ENCODE data around the gene PLXNA4.

PLXNA4 gene

DNA sequence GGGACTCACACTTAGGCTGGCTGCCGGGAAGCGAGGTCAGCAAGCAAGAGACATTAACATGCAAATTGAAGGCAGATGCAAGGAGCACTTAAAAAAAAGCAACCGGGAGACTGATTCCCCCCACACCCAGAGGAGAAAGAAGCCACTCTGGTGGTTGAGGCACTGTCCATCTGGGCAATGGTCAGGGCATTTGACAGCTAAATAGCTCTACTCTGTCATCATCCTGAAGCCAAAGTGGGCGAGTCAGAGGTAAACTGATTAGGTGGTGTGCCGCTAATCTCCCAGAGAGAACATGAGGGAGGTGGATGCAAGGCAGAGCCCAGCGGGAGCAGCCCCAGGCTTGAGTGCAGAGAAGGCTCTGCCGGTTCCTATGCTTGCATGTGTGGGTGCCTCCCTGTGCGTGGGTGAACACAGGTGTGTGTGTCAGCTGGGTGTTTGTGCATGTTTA lies 100.6 kb downstream of the PLXNA4 start:
- no peak for DNase-seq (ENCODE audit: low read depth, low spot score)
- H3K4me3 ChIP-seq (ENCODE audit: low read depth, low read length), result no peak overlapping the region
- in situ Hi-C loops (cut with HindIII; ENCODE audit: low sequenced_read_pairs), result no loop called here
- no peak for TF ChIP-seq CTCF (IDR thresholded peaks at IDR 0.05; ENCODE audit: low read depth, low read length)

- DNase-seq (ENCODE audit: low read depth, low spot score), result no peak
- H3K4me3 ChIP-seq (ENCODE audit: low read depth, low read length), result no peak overlapping the region
- in situ Hi-C loops (cut with HindIII; ENCODE audit: low sequenced_read_pairs), result no loop called here
- TF ChIP-seq CTCF (IDR thresholded peaks at IDR 0.05; ENCODE audit: low read depth, low read length), result no peak
Observed at GRCh38 chr7:132475037-132475668, 101.1 kb downstream of the PLXNA4 start.

GRCh38 chr7:132472463-132473120 lies 103.7 kb downstream of the PLXNA4 start:
- peak; percentile 40 for DNase-seq (ENCODE audit: low read depth, low spot score)
- no peak for TF ChIP-seq CTCF (IDR thresholded peaks at IDR 0.05; ENCODE audit: low read depth, low read length)
- no peak overlapping the region for H3K4me3 ChIP-seq (ENCODE audit: low read depth, low read length)
- in situ Hi-C loops (cut with HindIII; ENCODE audit: low sequenced_read_pairs), result no loop called here

DNA sequence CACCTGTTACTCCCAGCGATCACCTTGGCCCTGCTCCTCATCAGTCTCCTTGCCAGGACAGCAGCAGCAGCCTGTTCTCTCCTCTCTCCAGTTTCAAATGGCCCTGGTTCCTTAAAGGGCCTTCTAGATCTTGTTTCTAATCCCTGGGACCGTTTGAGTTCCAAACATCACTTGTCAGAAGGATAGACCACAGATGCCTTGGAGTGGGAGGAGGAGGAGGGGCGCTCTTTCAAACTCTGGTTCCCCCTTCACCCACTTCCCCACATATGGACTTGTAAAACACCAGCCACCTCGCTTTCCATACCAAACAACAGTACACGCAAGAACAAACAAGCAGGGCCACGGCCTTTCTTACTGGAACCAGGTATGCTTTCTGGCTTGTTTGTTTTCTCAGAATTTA lies 104.8 kb downstream of the PLXNA4 start:
- in situ Hi-C loops (cut with HindIII; ENCODE audit: low sequenced_read_pairs), result no loop called here
- TF ChIP-seq CTCF (IDR thresholded peaks at IDR 0.05; ENCODE audit: low read depth, low read length), result no peak
- no peak for DNase-seq (ENCODE audit: low read depth, low spot score)
- no peak overlapping the region for H3K4me3 ChIP-seq (ENCODE audit: low read depth, low read length)

DNA sequence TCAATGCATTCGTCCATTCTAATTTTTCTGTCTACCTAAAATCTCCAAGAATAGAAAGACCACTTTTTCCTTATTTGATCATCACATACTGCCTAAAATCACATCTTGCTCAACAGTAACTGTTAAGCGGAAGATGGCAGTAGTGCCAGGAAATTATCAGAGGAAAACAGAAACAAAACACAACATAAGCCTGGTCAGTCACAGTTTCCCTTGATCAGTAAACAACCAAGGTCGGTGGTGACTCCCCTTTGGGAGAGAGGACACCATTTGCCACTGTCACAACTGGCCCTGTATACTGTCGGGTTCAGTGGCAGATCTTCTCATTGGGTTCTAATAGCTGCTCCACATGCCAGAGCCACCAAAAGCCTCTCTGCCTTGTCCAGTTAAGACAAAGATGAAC lies 106.6 kb downstream of the PLXNA4 start:
- TF ChIP-seq CTCF (IDR thresholded peaks at IDR 0.05; ENCODE audit: low read depth, low read length), result no peak
- no peak overlapping the region for H3K4me3 ChIP-seq (ENCODE audit: low read depth, low read length)
- no peak for DNase-seq (ENCODE audit: low read depth, low spot score)
- in situ Hi-C loops (cut with HindIII; ENCODE audit: low sequenced_read_pairs), result no loop called here

DNA sequence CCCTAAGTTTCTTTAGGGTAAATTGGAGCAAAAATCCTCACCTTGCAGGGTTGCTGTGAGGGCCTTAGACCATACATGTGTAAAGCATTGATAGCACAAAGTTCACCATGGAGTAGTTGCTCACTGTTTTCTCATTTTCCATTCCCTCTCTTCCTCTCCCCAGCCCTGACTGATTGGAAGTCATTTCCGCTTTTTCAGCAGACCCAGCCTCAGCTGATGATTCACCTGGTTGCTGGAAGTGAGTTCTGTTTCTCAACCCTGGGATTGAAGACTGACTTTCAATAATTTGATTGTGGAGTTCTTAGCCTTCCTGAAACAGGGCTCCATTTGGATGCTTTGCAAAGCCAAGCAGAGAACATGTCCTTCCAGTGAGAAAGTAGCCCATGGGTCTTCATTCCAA lies 107.0 kb downstream of the PLXNA4 start:
- in situ Hi-C loops (cut with HindIII; ENCODE audit: low sequenced_read_pairs), result no loop called here
- H3K4me3 ChIP-seq (ENCODE audit: low read depth, low read length), result no peak overlapping the region
- TF ChIP-seq CTCF (IDR thresholded peaks at IDR 0.05; ENCODE audit: low read depth, low read length), result no peak
- peak; percentile 14 for DNase-seq (ENCODE audit: low read depth, low spot score)

Data from astrocyte of the spinal cord (primary cell).